ENCODE results near the gene UBE3C.

- TF ChIP-seq, protein P1, sequence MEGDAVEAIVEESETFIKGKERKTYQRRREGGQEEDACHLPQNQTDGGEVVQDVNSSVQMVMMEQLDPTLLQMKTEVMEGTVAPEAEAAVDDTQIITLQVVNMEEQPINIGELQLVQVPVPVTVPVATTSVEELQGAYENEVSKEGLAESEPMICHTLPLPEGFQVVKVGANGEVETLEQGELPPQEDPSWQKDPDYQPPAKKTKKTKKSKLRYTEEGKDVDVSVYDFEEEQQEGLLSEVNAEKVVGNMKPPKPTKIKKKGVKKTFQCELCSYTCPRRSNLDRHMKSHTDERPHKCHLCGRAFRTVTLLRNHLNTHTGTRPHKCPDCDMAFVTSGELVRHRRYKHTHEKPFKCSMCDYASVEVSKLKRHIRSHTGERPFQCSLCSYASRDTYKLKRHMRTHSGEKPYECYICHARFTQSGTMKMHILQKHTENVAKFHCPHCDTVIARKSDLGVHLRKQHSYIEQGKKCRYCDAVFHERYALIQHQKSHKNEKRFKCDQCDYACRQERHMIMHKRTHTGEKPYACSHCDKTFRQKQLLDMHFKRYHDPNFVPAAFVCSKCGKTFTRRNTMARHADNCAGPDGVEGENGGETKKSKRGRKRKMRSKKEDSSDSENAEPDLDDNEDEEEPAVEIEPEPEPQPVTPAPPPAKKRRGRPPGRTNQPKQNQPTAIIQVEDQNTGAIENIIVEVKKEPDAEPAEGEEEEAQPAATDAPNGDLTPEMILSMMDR (IDR thresholded peaks at IDR 0.05) = no peak
- TF ChIP-seq POLR2AphosphoS5 (IDR thresholded peaks at IDR 0.05; ENCODE audit: low read depth, low read length) (no peak), SIN3A (IDR thresholded peaks at IDR 0.05; ENCODE audit: borderline replicate concordance, insufficient read depth, low read depth, low read length) (no peak)
Measured at GRCh38 chr7:157165987-157166386, 27.3 kb downstream of the UBE3C start.

All from Panc1 (cell line).